Measurements from ENCODE around the gene MCC.
"Not testable (repeated sequence)": the region's sequence is repeated elsewhere in the genome, so short reads cannot be mapped to it uniquely, and the experiment has no call there.

Gene MCC

DNA sequence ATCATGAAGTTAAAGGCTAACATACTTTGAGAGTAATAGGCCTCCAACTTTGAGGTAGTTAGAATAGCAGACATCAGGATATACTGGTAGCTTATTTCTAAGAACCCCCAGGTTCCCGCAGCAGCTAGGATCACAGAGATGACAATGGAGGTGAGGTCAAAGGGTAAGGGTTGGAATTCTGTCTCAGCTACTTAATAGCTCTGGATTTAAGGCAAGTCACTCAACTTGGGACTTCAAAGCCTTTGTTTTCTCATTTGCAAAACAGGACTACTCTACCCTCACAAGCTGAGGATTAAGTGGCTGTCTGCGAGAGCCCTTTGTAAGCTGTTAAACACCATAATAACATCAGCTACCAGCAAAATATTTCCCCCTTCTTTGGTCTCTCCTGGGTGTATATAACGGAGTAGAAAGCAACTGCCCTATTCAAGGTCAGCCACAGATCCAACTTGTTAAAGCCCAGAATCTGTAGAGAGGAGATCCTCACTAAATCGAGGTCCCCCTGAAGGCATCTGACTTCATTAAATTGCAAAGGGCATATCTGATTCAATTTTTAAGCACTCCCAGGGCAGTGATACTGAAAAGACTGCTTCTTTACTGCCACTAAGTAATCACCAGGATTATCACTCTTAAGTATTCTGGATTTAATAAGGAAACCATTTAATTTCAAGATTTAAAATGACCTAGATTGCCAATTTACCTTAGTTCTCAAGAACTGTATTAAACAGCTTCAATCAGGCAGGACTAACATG lies 407.0 kb downstream of the MCC start:
- no peak overlapping the region for H3K23ac ChIP-seq (ENCODE audit: low read length in 2 of 2)
- no peak overlapping the region for H3K27ac ChIP-seq (ENCODE audit: low read length, poor library complexity, severe bottlenecking)
- no peak overlapping the region for H3K14ac ChIP-seq (ENCODE audit: low read length in 2 of 2)
- no peaks in the 10 kb centered on the region for H3K9me3 ChIP-seq (ENCODE audit: control insufficient read depth, low read length)
- no peak overlapping the region for H2BK15ac ChIP-seq (ENCODE audit: low read depth, poor library complexity, severe bottlenecking)
- H3K4me3 ChIP-seq (ENCODE audit: insufficient read depth in 1 of 2, low read depth in 1 of 2, low read length in 2 of 2): no peak overlapping the region
- H3K4ac ChIP-seq (ENCODE audit: low read depth in 1 of 2, low read length in 2 of 2): no peak overlapping the region
- peaks cover 2 to 28% of the 10 kb centered on the region in 2 experiments for H3K36me3 ChIP-seq (ENCODE audit: control insufficient read depth in 1 of 2, insufficient read depth in 2 of 2, low read depth in 1 of 2, low read length in 2 of 2)
- no peak overlapping the region for H4K8ac ChIP-seq (ENCODE audit: low read length)
- no peak overlapping the region for H2BK5ac ChIP-seq (ENCODE audit: low read depth, low read length, poor library complexity, severe bottlenecking)
- H3K9ac ChIP-seq (ENCODE audit: low read length): peak overlapping the region; percentile 61
- no peak overlapping the region for H3K18ac ChIP-seq (ENCODE audit: low read depth in 1 of 2, low read length in 2 of 2)
- no peak overlapping the region for H2BK120ac ChIP-seq (ENCODE audit: low read depth, low read length)
- no peaks in the 10 kb centered on the region for H3K79me1 ChIP-seq (replicated peaks; ENCODE audit: low read length, poor library complexity, severe bottlenecking)
- peak overlapping the region; percentile 20 for H2AK5ac ChIP-seq (ENCODE audit: low read length, severe bottlenecking)
- H3K4me2 ChIP-seq (ENCODE audit: low read length, poor library complexity, severe bottlenecking): no peak overlapping the region
- no peak for DNase-seq
- no peak overlapping the region for H2BK12ac ChIP-seq (ENCODE audit: low read length in 2 of 2)
- no peak overlapping the region for H4K91ac ChIP-seq (ENCODE audit: low read length)
- WGBS: 67% methylated on average over 4 of the region's 4 CpGs
- no peak overlapping the region for H2AFZ ChIP-seq (ENCODE audit: low read depth, low read length)
- H3K4me1 ChIP-seq (ENCODE audit: control insufficient read depth, insufficient read depth, low read depth, low read length): peaks cover 8% of the 10 kb centered on the region
- H3K27me3 ChIP-seq (ENCODE audit: control insufficient read depth in 1 of 2, insufficient read depth in 1 of 2, low read length in 2 of 2): no peaks in the 10 kb centered on the region

DNA sequence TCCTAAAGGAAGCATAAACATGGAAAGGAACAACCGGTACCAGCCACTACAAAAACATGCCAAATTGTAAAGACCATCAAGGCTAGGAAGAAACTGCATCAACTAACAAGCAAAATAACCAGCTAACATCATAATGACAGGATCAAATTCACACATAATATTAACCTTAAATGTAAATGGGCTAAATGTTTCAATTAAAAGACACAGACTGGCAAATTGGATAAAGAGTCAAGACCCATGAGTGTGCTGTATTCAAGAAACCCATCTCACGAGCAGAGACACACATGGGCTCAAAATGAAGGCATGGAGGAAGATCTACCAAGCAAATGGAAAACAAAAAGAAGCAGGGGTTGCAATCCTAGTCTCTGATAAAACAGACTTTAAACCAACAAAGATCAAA lies 411.6 kb downstream of the MCC start:
- not testable (repeated sequence) for H4K8ac ChIP-seq (ENCODE audit: low read length); DNase-seq; H3K79me1 ChIP-seq (replicated peaks; ENCODE audit: low read length, poor library complexity, severe bottlenecking); H3K4me3 ChIP-seq (ENCODE audit: insufficient read depth in 1 of 2, low read depth in 1 of 2, low read length in 2 of 2); H3K4me1 ChIP-seq (ENCODE audit: control insufficient read depth, insufficient read depth, low read depth, low read length); H2AK5ac ChIP-seq (ENCODE audit: low read length, severe bottlenecking); H2BK120ac ChIP-seq (ENCODE audit: low read depth, low read length); H3K9ac ChIP-seq (ENCODE audit: low read length); H3K9me3 ChIP-seq (ENCODE audit: control insufficient read depth, low read length); H4K91ac ChIP-seq (ENCODE audit: low read length); H3K4me2 ChIP-seq (ENCODE audit: low read length, poor library complexity, severe bottlenecking); H3K14ac ChIP-seq (ENCODE audit: low read length in 2 of 2); H3K27ac ChIP-seq (ENCODE audit: low read length, poor library complexity, severe bottlenecking); H2BK5ac ChIP-seq (ENCODE audit: low read depth, low read length, poor library complexity, severe bottlenecking); H3K4ac ChIP-seq (ENCODE audit: low read depth in 1 of 2, low read length in 2 of 2); H3K23ac ChIP-seq (ENCODE audit: low read length in 2 of 2); H3K18ac ChIP-seq (ENCODE audit: low read depth in 1 of 2, low read length in 2 of 2); H3K27me3 ChIP-seq (ENCODE audit: control insufficient read depth in 1 of 2, insufficient read depth in 1 of 2, low read length in 2 of 2); H2BK12ac ChIP-seq (ENCODE audit: low read length in 2 of 2); H2AFZ ChIP-seq (ENCODE audit: low read depth, low read length); H2BK15ac ChIP-seq (ENCODE audit: low read depth, poor library complexity, severe bottlenecking)
- WGBS: 100% methylated on average over 1 of the region's 2 CpGs
- H3K36me3 ChIP-seq (ENCODE audit: control insufficient read depth in 1 of 2, insufficient read depth in 2 of 2, low read depth in 1 of 2, low read length in 2 of 2): peaks cover 14 to 16% of the 10 kb centered on the region in 2 experiments

DNA sequence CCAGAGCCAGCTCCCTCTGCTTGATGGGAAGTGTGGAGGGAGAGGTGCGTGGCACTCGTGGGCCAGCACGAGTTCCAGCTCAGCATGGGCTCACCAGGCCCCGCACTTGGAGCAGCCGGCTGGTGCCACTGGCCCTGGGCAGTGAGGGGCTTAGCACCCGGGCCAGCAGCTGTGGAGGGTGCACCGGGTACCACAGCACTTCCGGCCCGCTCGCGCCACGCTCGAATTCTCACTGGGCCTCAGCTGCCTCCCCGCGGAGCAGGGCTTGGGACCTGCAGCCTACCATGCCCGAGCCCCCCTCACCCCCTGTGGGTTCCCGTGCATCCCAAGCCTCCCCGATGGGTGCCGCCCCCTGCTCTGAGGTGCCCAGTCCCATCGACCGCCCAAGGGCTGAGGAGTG lies 413.2 kb downstream of the MCC start:
- no peak overlapping the region for H2BK12ac ChIP-seq (ENCODE audit: low read length in 2 of 2)
- H3K9ac ChIP-seq (ENCODE audit: low read length): no peak overlapping the region
- H3K4me1 ChIP-seq (ENCODE audit: control insufficient read depth, insufficient read depth, low read depth, low read length): no peaks in the 10 kb centered on the region
- no peaks in the 10 kb centered on the region for H3K27me3 ChIP-seq (ENCODE audit: control insufficient read depth in 1 of 2, insufficient read depth in 1 of 2, low read length in 2 of 2)
- H2BK5ac ChIP-seq (ENCODE audit: low read depth, low read length, poor library complexity, severe bottlenecking): no peak overlapping the region
- no peak overlapping the region for H3K4me3 ChIP-seq (ENCODE audit: insufficient read depth in 1 of 2, low read depth in 1 of 2, low read length in 2 of 2)
- peak overlapping the region; percentile 3 for H4K8ac ChIP-seq (ENCODE audit: low read length)
- no peak for DNase-seq
- no peak overlapping the region for H3K27ac ChIP-seq (ENCODE audit: low read length, poor library complexity, severe bottlenecking)
- no peak overlapping the region for H4K91ac ChIP-seq (ENCODE audit: low read length)
- H3K4me2 ChIP-seq (ENCODE audit: low read length, poor library complexity, severe bottlenecking): no peak overlapping the region
- H2BK15ac ChIP-seq (ENCODE audit: low read depth, poor library complexity, severe bottlenecking): no peak overlapping the region
- no peaks in the 10 kb centered on the region for H3K79me1 ChIP-seq (replicated peaks; ENCODE audit: low read length, poor library complexity, severe bottlenecking)
- peaks cover 14 to 31% of the 10 kb centered on the region in 2 experiments for H3K36me3 ChIP-seq (ENCODE audit: control insufficient read depth in 1 of 2, insufficient read depth in 2 of 2, low read depth in 1 of 2, low read length in 2 of 2)
- H3K23ac ChIP-seq (ENCODE audit: low read length in 2 of 2): no peak overlapping the region
- WGBS: 97% methylated on average over 21 of the region's 21 CpGs
- H3K18ac ChIP-seq (ENCODE audit: low read depth in 1 of 2, low read length in 2 of 2): no peak overlapping the region
- H3K14ac ChIP-seq (ENCODE audit: low read length in 2 of 2): no peak overlapping the region
- no peak overlapping the region for H3K4ac ChIP-seq (ENCODE audit: low read depth in 1 of 2, low read length in 2 of 2)
- H2AFZ ChIP-seq (ENCODE audit: low read depth, low read length): no peak overlapping the region
- no peaks in the 10 kb centered on the region for H3K9me3 ChIP-seq (ENCODE audit: control insufficient read depth, low read length)
- H2AK5ac ChIP-seq (ENCODE audit: low read length, severe bottlenecking): no peak overlapping the region
- H2BK120ac ChIP-seq (ENCODE audit: low read depth, low read length): no peak overlapping the region

GRCh38 chr5:113073629-113074034 lies 414.6 kb downstream of the MCC start:
- H4K91ac ChIP-seq (ENCODE audit: low read length); H2BK12ac ChIP-seq (ENCODE audit: low read length in 2 of 2); H2AFZ ChIP-seq (ENCODE audit: low read depth, low read length); H3K4ac ChIP-seq (ENCODE audit: low read depth in 1 of 2, low read length in 2 of 2); H2AK5ac ChIP-seq (ENCODE audit: low read length, severe bottlenecking); H3K4me1 ChIP-seq (ENCODE audit: control insufficient read depth, insufficient read depth, low read depth, low read length); H3K18ac ChIP-seq (ENCODE audit: low read depth in 1 of 2, low read length in 2 of 2); H2BK120ac ChIP-seq (ENCODE audit: low read depth, low read length); H3K23ac ChIP-seq (ENCODE audit: low read length in 2 of 2); H3K4me2 ChIP-seq (ENCODE audit: low read length, poor library complexity, severe bottlenecking); H3K27me3 ChIP-seq (ENCODE audit: control insufficient read depth in 1 of 2, insufficient read depth in 1 of 2, low read length in 2 of 2); DNase-seq; H3K79me1 ChIP-seq (replicated peaks; ENCODE audit: low read length, poor library complexity, severe bottlenecking); H3K9me3 ChIP-seq (ENCODE audit: control insufficient read depth, low read length); H3K27ac ChIP-seq (ENCODE audit: low read length, poor library complexity, severe bottlenecking); H2BK15ac ChIP-seq (ENCODE audit: low read depth, poor library complexity, severe bottlenecking); H3K4me3 ChIP-seq (ENCODE audit: insufficient read depth in 1 of 2, low read depth in 1 of 2, low read length in 2 of 2); H3K14ac ChIP-seq (ENCODE audit: low read length in 2 of 2); H3K9ac ChIP-seq (ENCODE audit: low read length); H2BK5ac ChIP-seq (ENCODE audit: low read depth, low read length, poor library complexity, severe bottlenecking); H4K8ac ChIP-seq (ENCODE audit: low read length): not testable (repeated sequence)
- H3K36me3 ChIP-seq (ENCODE audit: control insufficient read depth in 1 of 2, insufficient read depth in 2 of 2, low read depth in 1 of 2, low read length in 2 of 2): peaks cover 14 to 37% of the 10 kb centered on the region in 2 experiments
- WGBS: 91% methylated on average over 11 of the region's 11 CpGs
